DMS 273 (cell line): Measurements from ENCODE around the gene GRIN1.
A peak's percentile ranks its signal among the peaks of the same experiment; 100 is the strongest.

Experiments used
- DNase-seq: peaks from one replicate; lab custom pipeline; 2025; ENCODE audit not compliant: unreplicated experiment; lab: John Stamatoyannopoulos, UW

The GRIN1 gene

GRCh38 chr9:137138722-137139467 lies at the start of gene GRIN1:
Gene GRIN1, plus strand, starts transcription at chr9:137139154. Its CDS starts 333 bp downstream, at chr9:137139487.
- peak; percentile 67 for DNase-seq

- DNase-seq = peak; percentile 93
Measured at GRCh38 chr9:137089232-137089947, 49.6 kb upstream of the GRIN1 start.

GRCh38 chr9:137095664-137096517 lies 43.1 kb upstream of the GRIN1 start:
- DNase-seq = peak; percentile 56

- no peak for DNase-seq
Measured at GRCh38 chr9:137096785-137097546, 42.0 kb upstream of the GRIN1 start.

GRCh38 chr9:137097761-137098462 lies 41.0 kb upstream of the GRIN1 start:
- no peak for DNase-seq

GRCh38 chr9:137099231-137099630 lies 39.7 kb upstream of the GRIN1 start:
- DNase-seq = no peak

GRCh38 chr9:137103206-137103999 lies 35.6 kb upstream of the GRIN1 start:
- no peak for DNase-seq

- DNase-seq = no peak
Measured at GRCh38 chr9:137105814-137106661, 32.9 kb upstream of the GRIN1 start.

- DNase-seq = no peak
Measured at GRCh38 chr9:137106662-137107250, 32.2 kb upstream of the GRIN1 start.

- DNase-seq = no peak
Measured at GRCh38 chr9:137107312-137107921, 31.5 kb upstream of the GRIN1 start.

- DNase-seq = no peak
Measured at GRCh38 chr9:137107982-137108381, 31.0 kb upstream of the GRIN1 start.

GRCh38 chr9:137108608-137109249 lies 30.2 kb upstream of the GRIN1 start:
- no peak for DNase-seq

- DNase-seq = no peak
Measured at GRCh38 chr9:137109250-137110146, 29.5 kb upstream of the GRIN1 start.

- no peak for DNase-seq
Measured at GRCh38 chr9:137110147-137110910, 28.6 kb upstream of the GRIN1 start.
